Endothelial cell of umbilical vein (primary cell): ENCODE data around the gene SLC1A7. TPM values are rescaled to one million over a fixed set of nuclear protein-coding genes. Genes with fewer than 3 reads are reported as not detected.

Source experiments
- BruUV-seq: library from RNA; stranded (reverse); fragments of 400-500 nt; replicated peaks from 2 replicates; lab custom pipeline; 2021; lab: Mats Ljungman, UMichigan
- CTCF ChIA-PET: fragments of 300-600, 350-600 bp; sonication (Branson Sonifier 250); formaldehyde crosslinking; loops from one replicate; lab custom pipeline; 2021; ENCODE audit warnings: antibody characterized with exemption, inconsistent platforms; lab: Charles Lee
- POLR2A ChIA-PET: fragments of 300-600, 350-600 bp; sonication (Branson Sonifier 250); formaldehyde crosslinking; loops from one replicate; lab custom pipeline; 2021; ENCODE audit warnings: antibody characterized with exemption, inconsistent platforms; lab: Charles Lee
- DNase-seq: peaks from one replicate; pipeline ENCODE4 v3.0.0-alpha.2; 2011; ENCODE audit warnings: low read depth, low spot score
- FAIRE-seq: peaks from 2 replicates; lab custom pipeline; 2011; peaks lifted over from hg19 to GRCh38; lab: Jason Lieb, UNC
- H2AFZ ChIP-seq: 2 replicates; pipeline ENCODE4 v1.6.0; 2012; ENCODE audit warnings: low read depth, low read length, control low read depth, inconsistent platforms
- H3K27ac ChIP-seq: 2 replicates; pipeline ENCODE4 v1.5.1; 2011; ENCODE audit warnings: low read depth, mild to moderate bottlenecking, control low read depth, low read length, moderate library complexity; ENCODE audit not compliant: insufficient read depth
- H3K27me3 ChIP-seq, 2 experiments: 2 replicates each; pipeline versions ENCODE4 v1.6.0 to v1.6.1; 2011; ENCODE audit warnings: low read length in 2 of 2, mixed read lengths in 1 of 2; ENCODE audit not compliant: control insufficient read depth in 2 of 2, insufficient read depth in 2 of 2
- H3K36me3 ChIP-seq, 2 experiments: 2 replicates in 1 of 2; 3 replicates in 1 of 2; pipeline ENCODE4 v1.5.1; 2011; ENCODE audit warnings: low read length in 2 of 2, mild to moderate bottlenecking in 1 of 2, moderate library complexity in 1 of 2; ENCODE audit not compliant: control insufficient read depth in 2 of 2, insufficient read depth in 2 of 2; ENCODE audit errors: extremely low read depth in 1 of 2
- H3K4me1 ChIP-seq: 3 replicates; pipeline ENCODE4 v1.5.1; 2011; ENCODE audit warnings: mild to moderate bottlenecking, low read length; ENCODE audit not compliant: control insufficient read depth, insufficient read depth; ENCODE audit errors: extremely low read depth
- H3K4me2 ChIP-seq: 2 replicates; pipeline ENCODE4 v1.6.1; 2011; ENCODE audit warnings: low read length, control low read depth, mixed read lengths; ENCODE audit not compliant: insufficient read depth
- H3K4me3 ChIP-seq, 3 experiments: fragments of 200-600 bp in 1 of 3; sonication (generic), shearing (Covaris generic) in 1 of 3; replicated peaks in 1 of 3; 2 replicates each; pipeline ENCODE4 v1.5.1; 2011 to 2016; ENCODE audit warnings: control low read depth in 3 of 3, low read length in 3 of 3, mild to moderate bottlenecking in 2 of 3, inconsistent platforms in 1 of 3, low read depth in 1 of 3, moderate library complexity in 1 of 3; ENCODE audit not compliant: insufficient read depth in 1 of 3
- H3K79me2 ChIP-seq: 2 replicates; pipeline ENCODE4 v1.6.0; 2012; ENCODE audit warnings: low read length, inconsistent platforms; ENCODE audit not compliant: control insufficient read depth, insufficient read depth
- H3K9ac ChIP-seq: replicated peaks from 2 replicates; pipeline ENCODE3; 2011; ENCODE audit warnings: low read length, control low read depth; ENCODE audit not compliant: insufficient read depth; ENCODE audit errors: extremely low read depth
- H3K9me1 ChIP-seq: replicated peaks from 3 replicates; pipeline ENCODE4 v1.6.0; 2011; ENCODE audit warnings: mild to moderate bottlenecking, low read length; ENCODE audit not compliant: control insufficient read depth, insufficient read depth; ENCODE audit errors: extremely low read depth
- H3K9me3 ChIP-seq: replicated peaks from 2 replicates; pipeline ENCODE4 v1.5.1; 2012; ENCODE audit warnings: low read length, inconsistent platforms; ENCODE audit not compliant: control insufficient read depth, insufficient read depth
- H4K20me1 ChIP-seq: replicated peaks from 2 replicates; pipeline ENCODE3; 2011; ENCODE audit warnings: mild to moderate bottlenecking, low read length; ENCODE audit not compliant: control insufficient read depth, insufficient read depth; ENCODE audit errors: extremely low read depth
- GATA2 ChIP-seq: IDR thresholded peaks from 2 replicates; pipeline ENCODE4 v1.7.0; 2011; ENCODE audit warnings: low read depth, mild to moderate bottlenecking, moderate library complexity, mixed read lengths, low read length; ENCODE audit not compliant: insufficient read length, insufficient read depth
- JUN ChIP-seq: IDR thresholded peaks from 2 replicates; pipeline ENCODE4 v1.6.1; 2011; ENCODE audit warnings: borderline replicate concordance, low read depth; ENCODE audit not compliant: insufficient read length, insufficient read depth
- POLR2A ChIP-seq: IDR thresholded peaks from 2 replicates; pipeline ENCODE4 v1.6.1; 2012; ENCODE audit warnings: low read depth, mild to moderate bottlenecking, control low read depth, low read length
- POLR2AphosphoS5 ChIP-seq: IDR thresholded peaks from 2 replicates; pipeline ENCODE4 v1.6.1; 2012; ENCODE audit warnings: low read depth, mild to moderate bottlenecking, control low read depth, low read length, moderate library complexity; ENCODE audit not compliant: insufficient read depth
- dilution Hi-C: fragments of 300-500 bp; cut with MboI; formaldehyde crosslinking; loops from one replicate; pipeline ENCODE4 v1.15.0; 2019; ENCODE audit warnings: low sequenced_read_pairs; ENCODE audit not compliant: extremely low pct_ligation_motif_present
- intact Hi-C: fragments of 100-400 bp; cut with micrococcal nuclease; formaldehyde crosslinking; loops from one replicate; pipeline ENCODE4 v1.10.0; 2022
- polyA plus RNA-seq, 4 experiments: library from polyadenylated mRNA; depleted of rRNA in 3 of 4; stranded (reverse) in 3 of 4; unstranded in 1 of 4; fragments of >200 nt; gene quantifications; 2 replicates each; pipeline versions ENCODE4 v1.2.1 to v1.2.3, GENCODE V29; 2011 to 2012; ENCODE audit warnings: missing spikeins in 1 of 4
- total RNA-seq: library from RNA; stranded (reverse); gene quantifications from 2 replicates; pipeline ENCODE4 v1.2.3, GENCODE V29; 2021
- TF ChIP-seq, protein P1 (sequence below), 2 donors: IDR thresholded peaks; 1 replicate in 1 of 2; 2 replicates in 1 of 2; pipeline ENCODE4 v1.5.1; 2011; ENCODE audit warnings: low read length in 2 of 2, mild to moderate bottlenecking in 2 of 2, moderate library complexity in 2 of 2, control low read depth in 1 of 2, inconsistent platforms in 1 of 2, low read depth in 1 of 2; ENCODE audit not compliant: insufficient read depth in 1 of 2; ENCODE audit errors: extremely low read depth in 1 of 2

Gene SLC1A7
- total and polyA plus RNA-seq, 2 donors (not counting 3 experiments of a cell fraction or from before 2014, with no cell fraction given), result not detected

DNA sequence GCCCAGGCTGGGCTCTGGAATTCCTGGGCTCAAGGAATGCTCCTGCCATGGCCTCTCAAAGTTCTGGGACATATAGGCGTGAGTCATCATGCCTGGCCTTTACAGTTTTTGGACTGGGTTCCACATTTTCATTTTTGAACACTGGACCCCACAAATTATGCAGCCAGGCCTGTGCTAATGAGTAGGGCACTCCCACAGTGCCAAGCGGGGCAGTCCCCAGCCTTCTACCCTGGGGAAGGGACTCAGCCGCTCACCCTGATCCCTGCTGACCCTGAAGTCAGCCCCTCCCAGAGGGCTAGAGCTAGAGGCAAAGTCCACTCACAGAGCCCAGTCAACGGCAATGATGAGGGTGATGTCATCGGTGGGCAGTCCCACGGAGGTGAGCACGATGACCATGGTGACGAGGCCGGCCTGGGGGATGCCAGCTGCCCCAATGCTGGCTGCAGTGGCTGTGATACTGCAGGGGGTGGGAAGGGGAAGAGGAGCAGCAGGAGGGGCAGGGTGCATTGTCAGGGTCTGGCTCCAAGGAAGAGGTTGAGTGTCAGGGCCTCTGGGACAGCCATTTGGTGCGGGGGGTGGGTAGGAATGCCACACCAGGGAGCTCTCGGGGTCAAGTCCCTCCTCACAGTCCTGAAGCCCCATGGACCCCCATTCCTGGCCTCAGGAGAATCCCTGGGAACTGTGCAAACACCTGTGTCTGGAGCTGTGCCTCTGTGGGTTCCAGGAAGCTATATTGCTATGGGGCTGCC, 52.8 kb downstream of the SLC1A7 start:
- no peak for FAIRE-seq
- CTCF ChIA-PET, result no interaction called here

More for the DNA sequence above, 52.8 kb downstream of the SLC1A7 start:
- no peak for DNase-seq
- Histone ChIP-seq H3K9me3 (no peaks in the 10 kb centered on the region), H4K20me1 (no peaks in the 10 kb centered on the region), H2AFZ (no peak overlapping the region), H3K27ac (no peak overlapping the region), H3K4me3 (no peak overlapping the region), H3K27me3 (no peaks in the 10 kb centered on the region), H3K9ac (no peak overlapping the region), H3K79me2 (no peaks in the 10 kb centered on the region), H3K4me1 (no peaks in the 10 kb centered on the region), H3K9me1 (no peaks in the 10 kb centered on the region), H3K36me3 (no peaks in the 10 kb centered on the region), H3K4me2 (no peak overlapping the region)
- intact Hi-C loops, result no loop called here
- TF ChIP-seq, protein P1, sequence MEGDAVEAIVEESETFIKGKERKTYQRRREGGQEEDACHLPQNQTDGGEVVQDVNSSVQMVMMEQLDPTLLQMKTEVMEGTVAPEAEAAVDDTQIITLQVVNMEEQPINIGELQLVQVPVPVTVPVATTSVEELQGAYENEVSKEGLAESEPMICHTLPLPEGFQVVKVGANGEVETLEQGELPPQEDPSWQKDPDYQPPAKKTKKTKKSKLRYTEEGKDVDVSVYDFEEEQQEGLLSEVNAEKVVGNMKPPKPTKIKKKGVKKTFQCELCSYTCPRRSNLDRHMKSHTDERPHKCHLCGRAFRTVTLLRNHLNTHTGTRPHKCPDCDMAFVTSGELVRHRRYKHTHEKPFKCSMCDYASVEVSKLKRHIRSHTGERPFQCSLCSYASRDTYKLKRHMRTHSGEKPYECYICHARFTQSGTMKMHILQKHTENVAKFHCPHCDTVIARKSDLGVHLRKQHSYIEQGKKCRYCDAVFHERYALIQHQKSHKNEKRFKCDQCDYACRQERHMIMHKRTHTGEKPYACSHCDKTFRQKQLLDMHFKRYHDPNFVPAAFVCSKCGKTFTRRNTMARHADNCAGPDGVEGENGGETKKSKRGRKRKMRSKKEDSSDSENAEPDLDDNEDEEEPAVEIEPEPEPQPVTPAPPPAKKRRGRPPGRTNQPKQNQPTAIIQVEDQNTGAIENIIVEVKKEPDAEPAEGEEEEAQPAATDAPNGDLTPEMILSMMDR (IDR thresholded peaks at IDR 0.05; ENCODE audit: extremely low read depth in 1 of 2, insufficient read depth in 1 of 2, low read depth in 1 of 2, low read length in 2 of 2), result no peak
- TF ChIP-seq GATA2 (no peak), POLR2A (no peak), JUN (no peak), POLR2AphosphoS5 (no peak)
- dilution Hi-C loops, result no loop called here
- POLR2A ChIA-PET, result no interaction called here
- no TSS peak for BruUV-seq
